Measurements from ENCODE around the gene COX20.
"Not testable (repeated sequence)": the region's sequence is repeated elsewhere in the genome, so short reads cannot be mapped to it uniquely, and the experiment has no call there.

COX20 gene

GRCh38 chr1:244822878-244823277 is 12.6 kb upstream of the COX20 start:
- DNase-seq (ENCODE audit: low read depth in 2 of 2): no peak

GRCh38 chr1:244826712-244827111 is 8.7 kb upstream of the COX20 start:
- no peak for DNase-seq (ENCODE audit: low read depth in 2 of 2)

- DNase-seq (ENCODE audit: low read depth in 2 of 2): no peak
Observed at GRCh38 chr1:244830639-244831038, 4.8 kb upstream of the COX20 start.

- DNase-seq (ENCODE audit: low read depth in 2 of 2): not testable (repeated sequence)
Observed at GRCh38 chr1:244833260-244833659, 2.2 kb upstream of the COX20 start.

- no peak for DNase-seq (ENCODE audit: low read depth in 2 of 2)
Observed at GRCh38 chr1:244833734-244834542, 1.5 kb upstream of the COX20 start.

GRCh38 chr1:244834543-244835275 is 749 bp upstream of the COX20 start:
- DNase-seq (ENCODE audit: low read depth in 2 of 2): peak; percentile 74 to 79

GRCh38 chr1:244836135-244836521 is 670 bp downstream of the COX20 start:
- DNase-seq (ENCODE audit: low read depth in 2 of 2): no peak

- DNase-seq (ENCODE audit: low read depth in 2 of 2): no peak
Observed at GRCh38 chr1:244836584-244836983, 1.1 kb downstream of the COX20 start.

- no peak for DNase-seq (ENCODE audit: low read depth in 2 of 2)
Observed at GRCh38 chr1:244837597-244838258, 2.3 kb downstream of the COX20 start.

- DNase-seq (ENCODE audit: low read depth in 2 of 2): no peak
Observed at GRCh38 chr1:244839656-244840055, 4.2 kb downstream of the COX20 start.

- DNase-seq (ENCODE audit: low read depth in 2 of 2): no peak
Observed at GRCh38 chr1:244840219-244840794, 4.8 kb downstream of the COX20 start.

- no peak for DNase-seq (ENCODE audit: low read depth in 2 of 2)
Observed at GRCh38 chr1:244841273-244841927, 5.9 kb downstream of the COX20 start.

GRCh38 chr1:244843148-244843978 is 7.9 kb downstream of the COX20 start:
- DNase-seq (ENCODE audit: low read depth in 2 of 2): no peak

GRCh38 chr1:244844155-244845121 is 9.0 kb downstream of the COX20 start:
- no peak for DNase-seq (ENCODE audit: low read depth in 2 of 2)

GRCh38 chr1:244846653-244847052 is 11.2 kb downstream of the COX20 start:
- DNase-seq (ENCODE audit: low read depth in 2 of 2): no peak

GRCh38 chr1:244849189-244849866 is 13.9 kb downstream of the COX20 start:
- DNase-seq (ENCODE audit: low read depth in 2 of 2): no peak

- DNase-seq (ENCODE audit: low read depth in 2 of 2): no peak
Observed at GRCh38 chr1:244850099-244850852, 14.8 kb downstream of the COX20 start.

GRCh38 chr1:244850896-244851295 is 15.4 kb downstream of the COX20 start:
- DNase-seq (ENCODE audit: low read depth in 2 of 2): no peak
